OCI-LY1 (cell line): ENCODE measurements around the gene MYO3B.

Source experiments
- H2AFZ ChIP-seq: fragments of 200-600 bp; sonication (generic), shearing (Covaris generic); 2 replicates; pipeline ENCODE4 v1.6.0; 2014; ENCODE audit warnings: antibody characterized with exemption, mild to moderate bottlenecking, low read length
- H3F3A ChIP-seq: fragments of 200-600 bp; sonication (generic), shearing (Covaris generic); 2 replicates; pipeline ENCODE4 v1.6.0; 2014; ENCODE audit warnings: mild to moderate bottlenecking, antibody characterized with exemption, low read length, moderate library complexity; ENCODE audit not compliant: insufficient read depth
- H3K27ac ChIP-seq: fragments of 200-600 bp; sonication (generic); 2 replicates; pipeline ENCODE4 v1.5.1; 2014; ENCODE audit warnings: low read length, mixed run types, mild to moderate bottlenecking, low read depth; ENCODE audit not compliant: poor library complexity, severe bottlenecking
- H3K27me3 ChIP-seq: fragments of 200-600 bp; sonication (generic); 2 replicates; pipeline ENCODE4 v1.6.0; 2014; ENCODE audit warnings: antibody characterized with exemption, mild to moderate bottlenecking, low read length, moderate library complexity; ENCODE audit not compliant: insufficient read depth
- H3K36me3 ChIP-seq: fragments of 200-600 bp; sonication (generic); 2 replicates; pipeline ENCODE4 v1.6.1; 2014; ENCODE audit warnings: mild to moderate bottlenecking, antibody characterized with exemption, low read length, moderate library complexity, mixed read lengths; ENCODE audit not compliant: insufficient read depth
- H3K4me1 ChIP-seq: fragments of 200-600 bp; sonication (generic); 2 replicates; pipeline ENCODE4 v1.5.1; 2014; ENCODE audit warnings: mild to moderate bottlenecking, low read length, moderate library complexity; ENCODE audit not compliant: insufficient read depth, severe bottlenecking
- H3K4me2 ChIP-seq: fragments of 200-600 bp; sonication (generic), shearing (Covaris generic); 2 replicates; pipeline ENCODE4 v1.6.1; 2014; ENCODE audit warnings: low read length
- H3K4me3 ChIP-seq: fragments of 200-600 bp; sonication (generic); 2 replicates; pipeline ENCODE4 v1.5.1; 2014; ENCODE audit warnings: low read length, low read depth, mild to moderate bottlenecking, mixed read lengths; ENCODE audit not compliant: poor library complexity, severe bottlenecking
- H3K79me2 ChIP-seq: fragments of 200-600 bp; shearing (Covaris generic); 2 replicates; pipeline ENCODE4 v1.6.1; 2016; ENCODE audit warnings: mixed run types, low read length, mixed read lengths; ENCODE audit not compliant: insufficient read depth
- H3K9ac ChIP-seq: fragments of 200-600 bp; sonication (generic), shearing (Covaris generic); 2 replicates; pipeline ENCODE4 v1.6.1; 2014; ENCODE audit warnings: mild to moderate bottlenecking, low read length, mixed read lengths
- H3K9me2 ChIP-seq: fragments of 200-600 bp; sonication (generic), shearing (Covaris generic); 2 replicates; pipeline ENCODE4 v1.6.1; 2014; ENCODE audit warnings: low read depth, mild to moderate bottlenecking, low read length, mixed read lengths
- H3K9me3 ChIP-seq: fragments of 200-600 bp; shearing (Covaris generic); 2 replicates; pipeline ENCODE4 v1.6.1; 2014; ENCODE audit warnings: low read length, mixed read lengths
- H4K20me1 ChIP-seq: fragments of 200-600 bp; sonication (generic), shearing (Covaris generic); 2 replicates; pipeline ENCODE4 v1.6.0; 2016; ENCODE audit warnings: mild to moderate bottlenecking, low read length; ENCODE audit not compliant: insufficient read depth
- EZH2 ChIP-seq: fragments of 200-600 bp; sonication (generic), shearing (Covaris generic); IDR thresholded peaks from 2 replicates; pipeline ENCODE4 v1.8.0; 2017; ENCODE audit warnings: borderline replicate concordance, mixed run types, mild to moderate bottlenecking, antibody characterized with exemption, low read length, moderate library complexity, mixed read lengths
- TF ChIP-seq, protein P1 (sequence below): fragments of 200-600 bp; sonication (generic), shearing (Covaris generic); IDR thresholded peaks from 2 replicates; pipeline ENCODE4 v1.5.1; 2017; ENCODE audit warnings: mild to moderate bottlenecking, antibody characterized with exemption, low read length, moderate library complexity, mixed read lengths

MYO3B gene

DNA sequence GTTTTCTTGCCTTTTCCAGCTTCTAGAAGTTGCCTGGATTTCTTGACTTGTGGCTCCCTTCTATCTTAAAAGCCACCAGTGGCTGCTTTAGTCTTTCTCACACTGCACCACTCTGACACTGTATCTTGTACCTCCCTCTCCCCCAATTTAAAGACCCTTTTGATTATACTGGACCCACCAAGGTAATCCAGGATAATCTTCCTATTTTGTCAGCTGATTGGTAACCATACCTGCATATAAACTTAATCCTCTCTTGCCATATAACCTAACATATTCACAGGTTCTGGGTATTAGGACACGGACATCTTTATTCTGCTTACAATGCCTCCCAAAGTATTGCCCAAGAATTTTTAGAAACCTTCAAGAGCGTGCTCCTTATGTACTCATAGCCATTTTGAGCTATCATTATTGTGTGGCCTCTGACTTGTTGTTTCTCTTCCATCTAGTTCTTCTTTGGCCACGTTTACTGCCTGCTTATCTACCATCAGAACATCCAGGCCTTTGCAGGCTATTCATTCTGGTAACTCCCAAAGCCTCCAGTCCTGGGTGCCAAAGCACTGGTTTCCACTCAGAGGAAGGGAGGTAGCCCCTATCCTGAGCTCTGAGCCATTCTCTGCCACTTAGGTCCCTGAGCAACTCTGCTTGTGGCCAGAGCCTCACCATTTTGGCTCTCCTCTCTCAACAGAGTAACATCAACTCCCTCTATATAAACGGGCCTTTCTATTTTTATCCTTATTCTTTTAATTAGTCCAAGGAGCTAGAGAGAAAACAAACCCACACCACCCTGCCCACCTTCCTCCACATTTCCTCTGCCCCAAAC lies 70.8 kb downstream of the MYO3B start:
- Histone ChIP-seq H3K4me3 (no peak overlapping the region), H3K9me2 (no peaks in the 10 kb centered on the region), H3K36me3 (no peaks in the 10 kb centered on the region), H3K4me2 (no peak overlapping the region), H4K20me1 (no peaks in the 10 kb centered on the region), H3K27me3 (no peaks in the 10 kb centered on the region), H3K27ac (no peak overlapping the region), H3K9me3 (no peaks in the 10 kb centered on the region), H3K4me1 (no peaks in the 10 kb centered on the region), H3K9ac (no peak overlapping the region), H2AFZ (no peak overlapping the region), H3K79me2 (no peaks in the 10 kb centered on the region), H3F3A (no peaks in the 10 kb centered on the region)
- no peak for TF ChIP-seq EZH2
- TF ChIP-seq, protein P1, sequence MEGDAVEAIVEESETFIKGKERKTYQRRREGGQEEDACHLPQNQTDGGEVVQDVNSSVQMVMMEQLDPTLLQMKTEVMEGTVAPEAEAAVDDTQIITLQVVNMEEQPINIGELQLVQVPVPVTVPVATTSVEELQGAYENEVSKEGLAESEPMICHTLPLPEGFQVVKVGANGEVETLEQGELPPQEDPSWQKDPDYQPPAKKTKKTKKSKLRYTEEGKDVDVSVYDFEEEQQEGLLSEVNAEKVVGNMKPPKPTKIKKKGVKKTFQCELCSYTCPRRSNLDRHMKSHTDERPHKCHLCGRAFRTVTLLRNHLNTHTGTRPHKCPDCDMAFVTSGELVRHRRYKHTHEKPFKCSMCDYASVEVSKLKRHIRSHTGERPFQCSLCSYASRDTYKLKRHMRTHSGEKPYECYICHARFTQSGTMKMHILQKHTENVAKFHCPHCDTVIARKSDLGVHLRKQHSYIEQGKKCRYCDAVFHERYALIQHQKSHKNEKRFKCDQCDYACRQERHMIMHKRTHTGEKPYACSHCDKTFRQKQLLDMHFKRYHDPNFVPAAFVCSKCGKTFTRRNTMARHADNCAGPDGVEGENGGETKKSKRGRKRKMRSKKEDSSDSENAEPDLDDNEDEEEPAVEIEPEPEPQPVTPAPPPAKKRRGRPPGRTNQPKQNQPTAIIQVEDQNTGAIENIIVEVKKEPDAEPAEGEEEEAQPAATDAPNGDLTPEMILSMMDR = no peak

DNA sequence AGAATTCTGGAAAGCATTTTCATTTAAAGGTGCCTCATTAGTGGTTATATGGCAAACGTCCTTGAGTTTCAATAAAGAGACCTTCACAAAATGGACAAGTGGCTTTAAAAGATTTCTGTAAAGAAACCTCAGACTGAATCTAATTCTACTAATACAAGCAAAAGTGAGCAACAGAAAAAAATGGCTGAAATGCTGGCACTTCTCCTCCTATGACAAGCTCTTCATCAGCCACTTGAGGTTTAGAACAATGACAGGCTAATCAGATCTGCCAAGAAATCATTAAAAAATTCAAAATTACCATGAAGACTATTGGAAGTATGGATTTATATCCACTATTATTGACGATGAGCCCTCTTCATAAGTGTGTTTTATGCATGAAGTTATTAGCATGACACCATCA lies 71.8 kb downstream of the MYO3B start:
- H4K20me1 ChIP-seq = no peaks in the 10 kb centered on the region

DNA sequence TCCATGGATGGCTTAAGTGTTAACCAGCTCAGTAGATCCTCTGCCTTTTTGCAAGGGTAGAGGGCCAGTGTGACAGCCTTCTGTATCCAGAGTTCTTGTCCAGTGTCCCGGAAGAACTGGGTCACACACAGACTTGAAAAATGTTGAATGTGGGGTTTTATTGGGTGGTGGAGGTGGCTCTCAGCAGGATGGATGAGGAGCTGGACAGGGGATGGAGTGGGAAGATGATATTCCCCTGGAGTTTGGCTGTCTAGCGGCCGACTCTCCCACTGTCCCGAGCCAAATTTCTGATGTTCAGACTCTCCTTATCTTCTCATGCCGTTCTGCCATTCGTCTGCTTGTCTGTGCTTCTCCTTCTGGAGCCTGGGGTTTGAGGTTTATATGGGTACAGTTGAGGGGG lies 72.6 kb downstream of the MYO3B start:
- Histone ChIP-seq H3K79me2 (no peaks in the 10 kb centered on the region), H3K9me2 (no peaks in the 10 kb centered on the region), H3K27me3 (no peaks in the 10 kb centered on the region)

More for the DNA sequence above, 71.8 kb downstream of the MYO3B start:
- H3K27ac ChIP-seq = no peak overlapping the region
- H3K4me2 ChIP-seq = no peak overlapping the region
- H3K9me3 ChIP-seq = no peaks in the 10 kb centered on the region
- H3F3A ChIP-seq = no peaks in the 10 kb centered on the region
- no peak overlapping the region for H3K4me3 ChIP-seq
- H3K79me2 ChIP-seq = no peaks in the 10 kb centered on the region
- H3K9me2 ChIP-seq = no peaks in the 10 kb centered on the region
- no peaks in the 10 kb centered on the region for H3K27me3 ChIP-seq
- 0 out of 2 replicates have a peak, but pooled peaks cover under 1% of the 10 kb centered on the region for H3K36me3 ChIP-seq
- H3K9ac ChIP-seq = no peak overlapping the region
- TF ChIP-seq EZH2 = no peak
- TF ChIP-seq, protein P1 = no peak
- H2AFZ ChIP-seq = no peak overlapping the region
- H3K4me1 ChIP-seq = no peaks in the 10 kb centered on the region

More for the DNA sequence above, 72.6 kb downstream of the MYO3B start:
- Histone ChIP-seq H3K27ac (no peak overlapping the region), H3K36me3 (peaks cover 7% of the 10 kb centered on the region; the same call in 1 of the 2 replicates), H3K4me3 (no peak overlapping the region), H3K4me2 (no peak overlapping the region), H3K4me1 (no peaks in the 10 kb centered on the region), H2AFZ (no peak overlapping the region), H3F3A (no peaks in the 10 kb centered on the region), H3K9me3 (no peaks in the 10 kb centered on the region), H4K20me1 (no peaks in the 10 kb centered on the region), H3K9ac (no peak overlapping the region)
- TF ChIP-seq, protein P1 = no peak
- TF ChIP-seq EZH2 = no peak
